ENCODE results near the gene TBC1D25.
A peak's percentile ranks its signal among the peaks of the same experiment; 100 is the strongest.
"Not testable (repeated sequence)": the region's sequence is repeated elsewhere in the genome, so short reads cannot be mapped to it uniquely, and the experiment has no call there.

Gene TBC1D25

GRCh38 chrX:48516285-48516684 is 23.2 kb upstream of the TBC1D25 start:
- no peaks in the 10 kb centered on the region for H3K9me3 ChIP-seq (ENCODE audit: insufficient read depth, low read length)
- H3K27me3 ChIP-seq (ENCODE audit: low read length), result no peaks in the 10 kb centered on the region
- no peaks in the 10 kb centered on the region for H3K9me2 ChIP-seq (replicated peaks; ENCODE audit: insufficient read depth, low read length)
- TF ChIP-seq CTCF (IDR thresholded peaks at IDR 0.05; ENCODE audit: insufficient read depth, low read length, poor library complexity, severe bottlenecking) (no peak), EZH2phosphoT487 (conservative IDR thresholded peaks at IDR 0.05; ENCODE audit: low read length) (no peak)
- no peak overlapping the region for H3K9ac ChIP-seq (ENCODE audit: low read length)
- no peaks in the 10 kb centered on the region for H3K36me3 ChIP-seq (ENCODE audit: low read length)
- no peak overlapping the region for H3K4me2 ChIP-seq (ENCODE audit: low read depth, low read length, poor library complexity, severe bottlenecking)
- no peak overlapping the region for H3K4me3 ChIP-seq (ENCODE audit: insufficient read depth, low read length, poor library complexity, severe bottlenecking)
- H3K27ac ChIP-seq (ENCODE audit: low read depth, low read length), result no peak overlapping the region
- H3F3A ChIP-seq (ENCODE audit: insufficient read depth), result peaks cover 13% of the 10 kb centered on the region; the same call in 1 of the 2 replicates
- H4K20me1 ChIP-seq (ENCODE audit: low read depth, low read length), result no peaks in the 10 kb centered on the region
- no peaks in the 10 kb centered on the region for H3K79me2 ChIP-seq (ENCODE audit: insufficient read depth, low read length)
- no peak overlapping the region for H2AFZ ChIP-seq (ENCODE audit: low read depth, low read length, severe bottlenecking)

GRCh38 chrX:48516987-48517386 is 22.5 kb upstream of the TBC1D25 start:
- Histone ChIP-seq H3K27ac (ENCODE audit: low read depth, low read length) (no peak overlapping the region), H4K20me1 (ENCODE audit: low read depth, low read length) (no peaks in the 10 kb centered on the region), H3K36me3 (ENCODE audit: low read length) (no peaks in the 10 kb centered on the region), H3K9me3 (ENCODE audit: insufficient read depth, low read length) (no peaks in the 10 kb centered on the region), H3F3A (ENCODE audit: insufficient read depth) (peaks cover 13% of the 10 kb centered on the region; the same call in 1 of the 2 replicates), H3K79me2 (ENCODE audit: insufficient read depth, low read length) (peaks cover 2% of the 10 kb centered on the region), H2AFZ (ENCODE audit: low read depth, low read length, severe bottlenecking) (no peak overlapping the region), H3K4me3 (ENCODE audit: insufficient read depth, low read length, poor library complexity, severe bottlenecking) (no peak overlapping the region), H3K27me3 (ENCODE audit: low read length) (no peaks in the 10 kb centered on the region), H3K9me2 (replicated peaks; ENCODE audit: insufficient read depth, low read length) (no peaks in the 10 kb centered on the region), H3K9ac (ENCODE audit: low read length) (no peak overlapping the region), H3K4me2 (ENCODE audit: low read depth, low read length, poor library complexity, severe bottlenecking) (no peak overlapping the region)
- TF ChIP-seq CTCF (IDR thresholded peaks at IDR 0.05; ENCODE audit: insufficient read depth, low read length, poor library complexity, severe bottlenecking) (no peak), EZH2phosphoT487 (conservative IDR thresholded peaks at IDR 0.05; ENCODE audit: low read length) (no peak)

- peak overlapping the region; percentile 82; the same call in 1 of the 2 replicates for H3K27ac ChIP-seq (ENCODE audit: low read depth, low read length)
- peaks cover 21% of the 10 kb centered on the region for H3K79me2 ChIP-seq (ENCODE audit: insufficient read depth, low read length)
- not testable (repeated sequence) for H3K9me2 ChIP-seq (replicated peaks; ENCODE audit: insufficient read depth, low read length); H3K27me3 ChIP-seq (ENCODE audit: low read length); H3K9me3 ChIP-seq (ENCODE audit: insufficient read depth, low read length); H3K4me3 ChIP-seq (ENCODE audit: insufficient read depth, low read length, poor library complexity, severe bottlenecking); H3K9ac ChIP-seq (ENCODE audit: low read length); H3K4me2 ChIP-seq (ENCODE audit: low read depth, low read length, poor library complexity, severe bottlenecking); H4K20me1 ChIP-seq (ENCODE audit: low read depth, low read length); H3K36me3 ChIP-seq (ENCODE audit: low read length)
- H2AFZ ChIP-seq (ENCODE audit: low read depth, low read length, severe bottlenecking), result peak overlapping the region; percentile 26
- peaks cover 13% of the 10 kb centered on the region; the same call in 1 of the 2 replicates for H3F3A ChIP-seq (ENCODE audit: insufficient read depth)
These were observed 20.0 kb upstream of the TBC1D25 start for GRCh38 chrX:48519481-48519880.

GRCh38 chrX:48520455-48520854 is 19.1 kb upstream of the TBC1D25 start:
- 0 out of 2 replicates have a peak, but pooled peaks cover 5% of the 10 kb centered on the region for H3K36me3 ChIP-seq (ENCODE audit: low read length)
- H3K4me2 ChIP-seq (ENCODE audit: low read depth, low read length, poor library complexity, severe bottlenecking), result peak overlapping the region; percentile 85
- H2AFZ ChIP-seq (ENCODE audit: low read depth, low read length, severe bottlenecking), result peak overlapping the region; percentile 6
- TF ChIP-seq CTCF (IDR thresholded peaks at IDR 0.05; ENCODE audit: insufficient read depth, low read length, poor library complexity, severe bottlenecking), result no peak
- no peak for TF ChIP-seq EZH2phosphoT487 (conservative IDR thresholded peaks at IDR 0.05; ENCODE audit: low read length)
- no peaks in the 10 kb centered on the region for H3K9me2 ChIP-seq (replicated peaks; ENCODE audit: insufficient read depth, low read length)
- no peak overlapping the region for H3K4me3 ChIP-seq (ENCODE audit: insufficient read depth, low read length, poor library complexity, severe bottlenecking)
- H3K9ac ChIP-seq (ENCODE audit: low read length), result peak overlapping the region; percentile 96; the same call in 1 of the 2 replicates
- H3K9me3 ChIP-seq (ENCODE audit: insufficient read depth, low read length), result no peaks in the 10 kb centered on the region
- H3K27ac ChIP-seq (ENCODE audit: low read depth, low read length), result peak overlapping the region; percentile 82
- H3K27me3 ChIP-seq (ENCODE audit: low read length), result no peaks in the 10 kb centered on the region
- peaks cover 27% of the 10 kb centered on the region for H3K79me2 ChIP-seq (ENCODE audit: insufficient read depth, low read length)
- peaks cover 13% of the 10 kb centered on the region; the same call in 1 of the 2 replicates for H3F3A ChIP-seq (ENCODE audit: insufficient read depth)
- H4K20me1 ChIP-seq (ENCODE audit: low read depth, low read length), result no peaks in the 10 kb centered on the region

Data from SU-DHL-6 (cell line).